Right atrium auricular region (tissue), 2 donors: ENCODE measurements around the gene MAP3K12. TPM values are rescaled to one million over a fixed set of nuclear protein-coding genes. Genes with fewer than 3 reads are reported as not detected.

Source experiments
- DNase-seq: peaks from one replicate; pipeline ENCODE4 v3.0.0-alpha.2; 2019; ENCODE audit warnings: low spot score
- H3K27ac ChIP-seq, 2 donors: fragments of 200-600 bp; sonication (generic); 1 replicate in 1 of 2; 2 replicates in 1 of 2; pipeline ENCODE4 v1.5.1; 2016 to 2019
- H3K27me3 ChIP-seq, 2 donors: fragments of 200-600 bp; sonication (generic); one replicate each; pipeline versions ENCODE4 v1.5.1 to v1.6.0; 2017 to 2019
- H3K36me3 ChIP-seq: fragments of 200-600 bp; sonication (generic); one replicate; pipeline ENCODE4 v1.5.1; 2016
- H3K4me1 ChIP-seq, 2 donors: fragments of 200-600 bp; sonication (generic); one replicate each; pipeline versions ENCODE4 v1.5.1 to v1.6.0; 2017 to 2019
- H3K4me3 ChIP-seq, 2 donors: fragments of 200-600 bp; sonication (generic); 1 replicate in 1 of 2; 2 replicates in 1 of 2; pipeline ENCODE4 v1.5.1; 2017 to 2019; ENCODE audit warnings: mild to moderate bottlenecking in 1 of 2, moderate library complexity in 1 of 2
- H3K9me3 ChIP-seq, 2 donors: fragments of 200-600 bp; sonication (generic); one replicate each; pipeline ENCODE4 v1.5.1; 2019
- CTCF ChIP-seq, 2 donors: fragments of 200-600 bp; sonication (generic); IDR thresholded peaks; one replicate each; pipeline ENCODE4 v1.5.1; 2019; ENCODE audit warnings: antibody characterized with exemption in 2 of 2
- total RNA-seq, 2 donors: library from RNA; depleted of rRNA; stranded (reverse); fragments of >200 nt; gene quantifications; one replicate each; pipeline ENCODE4 v1.1.0, GENCODE V29; 2016

The MAP3K12 gene
- total RNA-seq, 2 donors from 2014 or later = 2.6 to 9.8 TPM

- Histone ChIP-seq H3K36me3 (peaks cover 81% of the 10 kb centered on the region), H3K9me3 (no peaks in the 10 kb centered on the region), H3K27ac (no peak overlapping the region), H3K4me3 (no peak overlapping the region), H3K27me3 (no peaks in the 10 kb centered on the region), H3K4me1 (no peaks in the 10 kb centered on the region)
- no peak for DNase-seq
- TF ChIP-seq CTCF (IDR thresholded peaks at IDR 0.05) = no peak
These were observed 37.7 kb upstream of the MAP3K12 start for GRCh38 chr12:53536962-53537361.

GRCh38 chr12:53533471-53533870, 34.2 kb upstream of the MAP3K12 start:
- H3K36me3 ChIP-seq = peaks cover 91% of the 10 kb centered on the region
- no peak overlapping the region for H3K27ac ChIP-seq
- no peaks in the 10 kb centered on the region for H3K4me1 ChIP-seq
- no peaks in the 10 kb centered on the region for H3K27me3 ChIP-seq
- no peak for TF ChIP-seq CTCF (IDR thresholded peaks at IDR 0.05)
- no peaks in the 10 kb centered on the region for H3K9me3 ChIP-seq
- no peak overlapping the region for H3K4me3 ChIP-seq
- DNase-seq = no peak

- H3K4me1 ChIP-seq = no peaks in the 10 kb centered on the region
- H3K36me3 ChIP-seq = peaks cover 96% of the 10 kb centered on the region
- H3K27ac ChIP-seq = no peak overlapping the region
- no peaks in the 10 kb centered on the region for H3K27me3 ChIP-seq
- no peak overlapping the region for H3K4me3 ChIP-seq
- TF ChIP-seq CTCF (IDR thresholded peaks at IDR 0.05) = no peak
- no peak for DNase-seq
- no peaks in the 10 kb centered on the region for H3K9me3 ChIP-seq
These were observed 33.5 kb upstream of the MAP3K12 start for GRCh38 chr12:53532524-53533445.

GRCh38 chr12:53532021-53532420, 32.8 kb upstream of the MAP3K12 start:
- Histone ChIP-seq H3K9me3 (no peaks in the 10 kb centered on the region), H3K27ac (no peak overlapping the region), H3K27me3 (no peaks in the 10 kb centered on the region), H3K4me3 (no peak overlapping the region), H3K36me3 (peaks cover 90% of the 10 kb centered on the region), H3K4me1 (no peaks in the 10 kb centered on the region)
- DNase-seq = no peak
- TF ChIP-seq CTCF (IDR thresholded peaks at IDR 0.05) = no peak

GRCh38 chr12:53530920-53531319, 31.7 kb upstream of the MAP3K12 start:
- H3K4me3 ChIP-seq = no peak overlapping the region
- H3K9me3 ChIP-seq = no peaks in the 10 kb centered on the region
- H3K27ac ChIP-seq = no peak overlapping the region
- DNase-seq = no peak
- peaks cover 86% of the 10 kb centered on the region for H3K36me3 ChIP-seq
- H3K27me3 ChIP-seq = no peaks in the 10 kb centered on the region
- TF ChIP-seq CTCF (IDR thresholded peaks at IDR 0.05) = no peak
- H3K4me1 ChIP-seq = no peaks in the 10 kb centered on the region
